GM19328 (cell line): ENCODE measurements around the gene REPIN1.
"Not testable (repeated sequence)": the region's sequence is repeated elsewhere in the genome, so short reads cannot be mapped to it uniquely, and the experiment has no call there.

ENCODE experiments used
- ATAC-seq: cut with Tn5 transposase; IDR thresholded peaks from one replicate; pipeline ENCODE4 v1.9.1; 2021; ENCODE audit warnings: mild to moderate bottlenecking, moderate library complexity; ENCODE audit not compliant: unreplicated experiment

Gene REPIN1

GRCh38 chr7:150374472-150374871, 5.8 kb downstream of the REPIN1 start:
- ATAC-seq = no peak

DNA sequence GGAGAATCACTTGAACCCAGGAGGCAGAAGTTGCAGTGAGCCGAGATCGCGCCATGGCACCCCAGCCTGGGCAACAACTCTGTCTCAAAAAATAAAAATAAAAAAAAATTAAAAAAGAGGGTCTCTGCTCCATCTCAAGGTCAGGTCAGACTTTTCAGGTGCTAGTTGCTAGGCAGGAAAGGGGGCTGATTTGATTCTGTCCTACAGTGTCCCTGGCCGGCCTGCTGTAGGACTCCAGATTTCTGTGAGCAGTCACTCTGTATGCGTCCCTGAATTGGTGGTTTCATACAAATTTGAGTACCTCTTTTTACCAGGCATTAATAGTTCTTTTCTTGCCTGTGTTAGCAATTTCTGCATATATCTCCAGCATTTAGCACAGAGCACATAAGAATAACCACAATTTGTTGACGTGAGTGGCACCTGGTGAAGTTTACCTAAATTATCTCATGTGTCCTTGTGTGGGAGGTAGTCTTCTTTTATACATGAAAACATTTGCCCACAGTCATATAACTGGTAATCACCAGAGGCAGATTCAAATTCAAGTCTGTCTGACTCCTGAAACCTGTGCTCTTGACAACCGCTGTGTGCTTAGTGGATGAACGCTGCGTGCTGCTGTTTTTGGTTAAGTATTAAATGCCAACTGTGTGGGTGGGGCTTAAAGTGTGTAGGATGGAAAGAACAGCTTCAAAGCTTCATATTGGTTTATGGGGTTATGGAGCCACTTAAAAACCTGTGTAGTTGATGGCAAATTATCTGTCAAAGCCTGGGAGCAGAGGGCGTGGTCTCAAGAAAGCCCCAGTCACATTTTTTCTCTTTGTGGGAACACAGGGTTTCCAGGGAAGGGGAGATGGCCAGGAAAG, 7.3 kb downstream of the REPIN1 start:
- no peak for ATAC-seq

DNA sequence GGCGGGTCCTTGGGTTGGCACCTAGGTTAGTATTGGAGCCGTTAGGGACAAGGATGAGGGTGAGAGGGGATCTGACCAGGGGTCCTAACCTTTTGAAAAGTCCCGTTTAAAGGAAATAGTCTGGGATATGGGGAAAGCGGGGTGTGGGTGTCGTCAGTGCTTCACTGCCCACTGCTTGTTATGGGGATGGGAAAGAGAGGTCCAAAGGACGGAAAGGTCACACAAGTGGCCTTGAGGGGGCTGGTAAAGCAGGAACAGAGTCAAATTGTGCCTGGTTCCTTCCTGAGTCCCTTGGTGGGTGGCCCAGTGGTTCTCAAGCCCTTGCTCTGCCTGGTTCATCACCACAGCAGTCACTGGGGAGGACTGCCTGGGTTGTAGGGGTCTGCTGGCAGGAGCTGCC, 7.9 kb downstream of the REPIN1 start:
- ATAC-seq = no peak

- no peak for ATAC-seq
Observed at GRCh38 chr7:150377196-150377595, 8.6 kb downstream of the REPIN1 start.

DNA sequence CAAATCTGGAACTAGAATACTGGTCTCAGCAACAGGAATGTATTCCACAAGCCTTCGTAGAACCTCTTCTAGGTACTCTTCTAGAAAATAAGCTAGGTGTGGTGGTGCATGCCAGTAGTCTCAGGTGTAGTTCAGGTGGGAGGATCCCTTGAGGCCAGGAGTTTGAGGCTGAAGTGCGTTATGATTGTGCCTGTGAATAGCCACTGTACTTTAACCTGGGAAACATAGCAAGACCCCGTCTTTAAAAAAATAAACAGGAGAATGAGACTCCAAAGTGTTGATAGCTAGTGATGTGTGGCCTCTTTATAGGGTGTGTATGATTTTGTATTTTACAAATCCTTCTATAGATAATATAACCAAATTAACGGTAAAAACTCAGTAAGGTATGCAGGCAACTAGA, 9.0 kb downstream of the REPIN1 start:
- no peak for ATAC-seq

DNA sequence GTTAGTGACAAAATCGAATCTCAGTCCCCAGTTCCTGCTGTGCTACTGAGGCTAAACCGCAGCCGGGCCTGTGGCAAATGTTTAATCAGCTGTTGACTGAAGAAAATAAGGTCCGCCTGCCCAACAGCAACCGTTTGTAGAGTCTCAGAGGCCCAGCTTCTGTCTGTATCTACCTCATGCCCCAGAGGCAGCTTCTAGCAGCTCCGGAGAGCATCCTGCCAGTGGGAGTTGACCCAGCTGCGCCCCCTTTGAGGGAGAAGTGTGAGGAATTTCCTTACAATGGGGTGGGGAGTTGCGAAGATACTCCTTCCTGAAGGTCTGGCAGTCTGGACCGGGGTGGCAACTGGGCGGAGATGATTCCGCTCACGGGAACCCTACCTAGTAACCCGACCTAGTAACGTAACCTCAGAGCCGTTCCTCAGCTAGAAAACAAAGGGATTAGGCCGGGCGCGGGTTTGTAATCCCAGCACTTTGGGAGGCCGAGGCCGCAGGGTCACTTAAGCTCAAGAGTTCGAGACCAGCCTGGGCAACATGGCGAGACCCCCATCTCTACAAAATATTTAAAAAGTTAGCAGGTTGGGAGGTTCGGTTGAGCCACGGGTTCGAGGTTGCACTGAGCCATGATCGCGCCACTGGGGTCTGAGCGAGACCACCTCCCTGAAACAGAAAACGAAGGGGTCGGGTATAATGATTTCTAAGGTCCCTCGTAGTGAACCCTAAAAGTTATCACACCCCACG, 9.7 kb downstream of the REPIN1 start:
- no peak for ATAC-seq

- ATAC-seq = peak; percentile 85
Observed at GRCh38 chr7:150378853-150379440, 10.3 kb downstream of the REPIN1 start, which contains the start of gene ZNF775. TSS of gene ZNF775 (plus strand) at chr7:150379330. CDS start at chr7:150388471, 9,141 bp downstream.

DNA sequence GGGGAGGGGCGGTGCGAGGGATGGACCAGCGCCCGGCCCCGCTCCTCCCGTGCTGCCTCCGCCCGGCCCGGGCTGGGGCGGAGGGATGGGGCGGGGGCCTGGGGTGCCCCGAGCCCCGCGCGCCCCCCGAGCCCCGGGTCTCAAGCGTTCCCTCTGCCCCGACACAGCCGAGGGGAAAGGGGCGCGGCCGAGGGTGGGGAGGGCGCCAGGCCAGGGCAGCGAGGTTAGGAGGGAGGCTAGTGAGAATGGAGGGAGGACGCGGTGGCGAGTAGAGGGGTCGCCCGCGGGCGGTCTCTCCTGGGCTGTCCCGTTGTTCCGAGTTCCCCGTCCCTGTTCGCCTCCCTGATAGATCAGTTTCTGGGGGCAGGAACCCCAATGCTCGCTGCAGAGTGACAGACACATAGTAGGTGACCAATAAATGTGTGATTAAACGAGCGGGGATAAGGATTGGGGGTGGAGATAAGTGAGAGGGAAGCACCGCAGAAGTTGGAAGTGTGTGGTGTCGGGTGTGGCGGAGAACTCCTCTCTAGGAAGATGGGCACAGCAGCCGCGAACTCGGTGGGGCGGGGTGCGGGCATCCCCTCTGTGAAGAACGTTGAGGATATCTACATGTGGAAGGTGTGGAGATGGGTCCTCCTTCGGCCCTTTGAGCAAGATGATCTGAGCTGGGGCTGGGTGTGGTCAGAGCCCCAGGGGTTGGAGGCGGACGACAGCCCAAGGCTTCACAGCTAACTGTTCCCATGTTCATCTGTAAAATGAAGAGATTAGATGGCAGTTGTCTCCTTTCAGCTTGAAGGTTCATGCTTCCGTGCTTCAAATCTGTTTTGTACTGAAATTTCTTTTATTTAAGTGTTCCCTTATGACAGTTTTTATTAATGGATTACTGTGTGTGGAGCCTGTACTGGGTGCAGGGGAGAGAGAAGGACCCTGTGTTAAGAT, 11.1 kb downstream of the REPIN1 start:
- peak; percentile 1 for ATAC-seq

DNA sequence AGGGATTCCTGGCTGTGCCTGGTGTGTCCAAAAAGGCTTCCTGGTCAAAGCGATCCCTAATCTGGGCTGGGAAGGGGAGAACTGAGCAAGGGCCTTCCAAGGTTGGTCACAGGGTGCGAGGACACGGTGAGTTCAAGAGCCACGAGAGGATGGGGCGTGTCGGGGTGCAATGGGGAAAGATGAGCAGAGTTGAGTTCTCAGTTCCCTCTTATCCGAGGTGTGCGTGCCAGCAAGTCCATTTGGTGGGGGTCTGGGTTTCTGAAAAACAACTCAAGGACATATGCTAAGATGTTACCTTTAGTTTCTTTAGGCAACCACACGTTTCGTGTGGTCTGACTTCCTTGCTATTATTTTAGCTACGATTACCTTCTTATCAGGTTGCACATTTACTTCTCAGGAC, 11.8 kb downstream of the REPIN1 start:
- ATAC-seq = no peak

DNA sequence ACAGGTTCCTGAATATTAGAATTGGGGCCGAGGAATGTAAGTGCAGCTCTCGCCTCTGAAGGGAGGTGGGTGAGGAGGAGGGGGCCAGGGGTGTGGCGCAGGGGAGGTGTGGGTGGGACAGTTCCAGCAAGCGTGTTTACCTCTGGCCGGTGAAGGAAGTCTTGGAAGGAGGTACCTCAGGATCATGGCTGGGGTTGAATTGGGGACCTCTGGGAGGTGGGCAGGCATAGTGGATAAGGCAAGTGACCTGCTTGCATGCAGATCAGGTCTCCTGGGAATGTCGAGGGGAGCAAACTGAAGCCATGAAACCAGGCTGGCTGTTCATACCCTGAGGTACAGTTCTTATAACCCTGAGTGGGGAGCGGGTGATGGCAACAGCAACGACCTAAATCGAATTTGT, 12.5 kb downstream of the REPIN1 start:
- ATAC-seq = no peak

DNA sequence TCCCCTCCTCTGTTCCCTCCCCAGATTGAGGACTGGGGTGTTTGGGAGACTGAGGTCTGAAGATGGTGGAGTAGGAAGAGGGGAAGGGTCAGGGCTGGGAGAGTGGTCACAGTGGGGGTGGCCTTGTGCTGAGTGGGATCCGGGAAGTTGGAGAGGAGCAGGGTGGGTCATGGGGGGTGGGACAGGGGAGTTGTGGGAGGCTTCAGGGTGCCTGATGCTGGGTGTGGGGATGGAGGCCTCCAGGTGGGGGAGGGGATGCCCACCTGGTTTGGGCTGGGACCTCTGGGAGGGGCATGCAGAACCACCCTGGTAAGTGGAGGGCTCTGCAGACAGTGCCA, 13.1 kb downstream of the REPIN1 start:
- ATAC-seq = no peak

DNA sequence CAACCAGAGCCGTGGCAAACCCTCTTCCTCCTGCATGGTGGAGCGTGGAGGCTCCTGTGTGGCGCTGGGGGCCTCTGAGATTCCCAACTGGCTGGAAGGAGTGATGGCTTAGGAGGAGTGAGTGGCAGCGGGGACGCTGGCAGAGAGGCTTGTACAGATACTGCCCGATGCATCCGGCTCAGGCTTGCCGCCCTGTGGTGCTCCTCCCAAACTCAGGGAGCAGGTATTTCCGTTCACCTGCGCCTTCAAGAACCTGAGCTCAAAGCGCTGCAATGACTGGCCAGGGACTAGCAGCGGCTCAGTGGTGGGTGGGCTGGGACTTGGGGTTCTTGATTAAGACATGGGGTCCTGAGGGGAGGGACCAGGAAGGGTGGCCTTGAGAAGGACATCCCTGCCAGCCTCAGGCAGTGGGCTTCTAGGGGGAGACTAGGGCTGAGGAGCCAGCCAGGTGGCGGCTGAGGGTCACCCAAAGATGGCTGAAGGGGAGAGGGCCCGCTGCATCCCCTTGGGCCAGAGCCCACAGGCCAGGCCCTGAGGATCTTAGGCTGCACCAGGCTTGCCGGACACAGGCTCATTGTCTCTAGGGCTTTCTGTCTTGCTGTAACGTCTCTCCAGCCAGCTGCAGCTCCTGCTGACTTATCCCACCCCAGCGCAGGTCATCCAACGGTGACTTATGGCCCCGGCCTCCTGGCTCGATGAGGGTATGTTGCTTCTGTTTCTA, 13.7 kb downstream of the REPIN1 start:
- ATAC-seq = no peak

- no peak for ATAC-seq
Observed at GRCh38 chr7:150382844-150383225, 14.2 kb downstream of the REPIN1 start.

- no peak for ATAC-seq
Observed at GRCh38 chr7:150383710-150384397, 15.2 kb downstream of the REPIN1 start.

GRCh38 chr7:150384406-150385301, 16.0 kb downstream of the REPIN1 start:
- ATAC-seq = no peak

GRCh38 chr7:150385302-150385723, 16.7 kb downstream of the REPIN1 start:
- ATAC-seq = no peak

- ATAC-seq = not testable (repeated sequence)
Observed at GRCh38 chr7:150385884-150386283, 17.3 kb downstream of the REPIN1 start.

GRCh38 chr7:150388306-150388705, 19.7 kb downstream of the REPIN1 start:
- no peak for ATAC-seq
